Liver (tissue), 9 donors: ENCODE results near the gene PIP5K1C. TPM values are rescaled to one million over a fixed set of nuclear protein-coding genes. Genes with fewer than 3 reads are reported as not detected.
A peak's percentile ranks its signal among the peaks of the same experiment; 100 is the strongest.

Experiments used
- DNase-seq: peaks from one replicate; pipeline ENCODE4 v3.0.0-alpha.2; 2017; ENCODE audit warnings: low spot score
- H3K27ac ChIP-seq, 2 donors: one replicate each; pipeline ENCODE4 v1.7.0; 2013; ENCODE audit warnings: inconsistent platforms in 2 of 2, low read length in 2 of 2, control low read depth in 1 of 2, low read depth in 1 of 2, mild to moderate bottlenecking in 1 of 2
- H3K27me3 ChIP-seq, 4 donors: one replicate each; pipeline versions ENCODE4 v1.6.1 to v1.7.0; 2013; ENCODE audit warnings: low read length in 3 of 4, inconsistent platforms in 1 of 4, mild to moderate bottlenecking in 1 of 4, moderate library complexity in 1 of 4; ENCODE audit not compliant: control insufficient read depth in 4 of 4, insufficient read depth in 4 of 4
- H3K36me3 ChIP-seq, 4 donors: one replicate each; pipeline versions ENCODE4 v1.6.1 to v1.7.0; 2013; ENCODE audit warnings: low read length in 3 of 4, mild to moderate bottlenecking in 3 of 4, low read depth in 1 of 4, moderate library complexity in 1 of 4; ENCODE audit not compliant: control insufficient read depth in 4 of 4, insufficient read depth in 3 of 4
- H3K4me1 ChIP-seq, 4 donors: one replicate each; pipeline versions ENCODE4 v1.6.1 to v1.7.0; 2013; ENCODE audit warnings: low read length in 3 of 4, mild to moderate bottlenecking in 3 of 4, moderate library complexity in 1 of 4; ENCODE audit not compliant: control insufficient read depth in 4 of 4, insufficient read depth in 4 of 4
- H3K4me3 ChIP-seq, 3 donors: one replicate each; pipeline versions ENCODE4 v1.6.1 to v1.7.0; 2013; ENCODE audit warnings: low read length in 3 of 3, control low read depth in 1 of 3, low read depth in 1 of 3, mild to moderate bottlenecking in 1 of 3
- H3K9ac ChIP-seq, 2 donors: one replicate each; pipeline ENCODE4 v1.7.0; 2013; ENCODE audit warnings: low read length in 2 of 2, mild to moderate bottlenecking in 2 of 2, moderate library complexity in 2 of 2, control low read depth in 1 of 2, low read depth in 1 of 2
- H3K9me3 ChIP-seq, 4 donors: one replicate each; pipeline versions ENCODE4 v1.6.1 to v1.7.0; 2013; ENCODE audit warnings: low read length in 3 of 4; ENCODE audit not compliant: control insufficient read depth in 4 of 4
- EGR1 ChIP-seq, 2 donors: IDR thresholded peaks; 2 replicates each; pipeline ENCODE4 v1.6.1; 2016 to 2018; ENCODE audit warnings: antibody characterized with exemption in 2 of 2, low read depth in 2 of 2
- FOXA2 ChIP-seq: IDR thresholded peaks from 2 replicates; pipeline ENCODE4 v1.6.1; 2016; ENCODE audit warnings: antibody characterized with exemption
- GABPA ChIP-seq, 2 donors: IDR thresholded peaks in 1 of 2; conservative IDR thresholded peaks in 1 of 2; 2 replicates each; pipeline ENCODE4 v1.6.1; 2016; ENCODE audit warnings: antibody characterized with exemption in 2 of 2, mild to moderate bottlenecking in 1 of 2, moderate library complexity in 1 of 2
- HNF4A ChIP-seq, 2 donors: conservative IDR thresholded peaks; 2 replicates each; pipeline ENCODE4 v1.6.1; 2016; ENCODE audit warnings: antibody characterized with exemption in 2 of 2, mild to moderate bottlenecking in 2 of 2
- HNF4G ChIP-seq: IDR thresholded peaks from 2 replicates; pipeline ENCODE4 v1.6.1; 2016; ENCODE audit warnings: antibody characterized with exemption
- MAX ChIP-seq: IDR thresholded peaks from 2 replicates; pipeline ENCODE4 v1.6.1; 2016; ENCODE audit warnings: antibody characterized with exemption
- RXRA ChIP-seq, 2 donors: IDR thresholded peaks; 2 replicates each; pipeline ENCODE4 v1.6.1; 2017 to 2018; ENCODE audit warnings: antibody characterized with exemption in 2 of 2, mild to moderate bottlenecking in 1 of 2
- SP1 ChIP-seq: IDR thresholded peaks from 2 replicates; pipeline ENCODE4 v1.6.1; 2018; ENCODE audit warnings: antibody characterized with exemption, mild to moderate bottlenecking
- WGBS: extraction: QIAGEN DNeasy Blood & Tissue Kit; methylation state at CpG from one replicate; pipeline ENCODE4 v1.1.7; 2013; 5-methylcytosine and 5-hydroxymethylcytosine counted together
- polyA plus RNA-seq, 2 donors: library from polyadenylated mRNA; stranded (reverse) in 1 of 2; unstranded in 1 of 2; fragments of 200-250 nt in 1 of 2; fragments of >200 nt in 1 of 2; fragmentation: Nextera tagmentation in 1 of 2; extraction: Ambion mirVana in 1 of 2; gene quantifications; one replicate each; pipeline versions ENCODE4 v1.2.1 to v1.2.3, GENCODE V29; 2013 to 2015
- total RNA-seq, 2 donors: library from RNA; depleted of rRNA; stranded (reverse); fragments of >200 nt; gene quantifications; one replicate each; pipeline ENCODE4 v1.2.3, GENCODE V29; 2014
- TF ChIP-seq, protein P1 (sequence below): IDR thresholded peaks from 2 replicates; pipeline ENCODE4 v1.6.1; 2016; ENCODE audit warnings: antibody characterized with exemption, mild to moderate bottlenecking
- TF ChIP-seq, protein P2 (sequence below): fragments of 150-350 bp; IDR thresholded peaks from 2 replicates; pipeline ENCODE4 v1.5.1; 2017; ENCODE audit warnings: improper control_type of control experiment, low read depth, low read length; ENCODE audit not compliant: missing input control
- donor health status: healthy.
- donor health status: healthy.
- donor health status: healthy.
- donor health status: healthy.
- donor health status: healthy.

The PIP5K1C gene
- total and polyA plus RNA-seq, 4 donors, result 1.8 to 7.4 (median 6.0) TPM

DNA sequence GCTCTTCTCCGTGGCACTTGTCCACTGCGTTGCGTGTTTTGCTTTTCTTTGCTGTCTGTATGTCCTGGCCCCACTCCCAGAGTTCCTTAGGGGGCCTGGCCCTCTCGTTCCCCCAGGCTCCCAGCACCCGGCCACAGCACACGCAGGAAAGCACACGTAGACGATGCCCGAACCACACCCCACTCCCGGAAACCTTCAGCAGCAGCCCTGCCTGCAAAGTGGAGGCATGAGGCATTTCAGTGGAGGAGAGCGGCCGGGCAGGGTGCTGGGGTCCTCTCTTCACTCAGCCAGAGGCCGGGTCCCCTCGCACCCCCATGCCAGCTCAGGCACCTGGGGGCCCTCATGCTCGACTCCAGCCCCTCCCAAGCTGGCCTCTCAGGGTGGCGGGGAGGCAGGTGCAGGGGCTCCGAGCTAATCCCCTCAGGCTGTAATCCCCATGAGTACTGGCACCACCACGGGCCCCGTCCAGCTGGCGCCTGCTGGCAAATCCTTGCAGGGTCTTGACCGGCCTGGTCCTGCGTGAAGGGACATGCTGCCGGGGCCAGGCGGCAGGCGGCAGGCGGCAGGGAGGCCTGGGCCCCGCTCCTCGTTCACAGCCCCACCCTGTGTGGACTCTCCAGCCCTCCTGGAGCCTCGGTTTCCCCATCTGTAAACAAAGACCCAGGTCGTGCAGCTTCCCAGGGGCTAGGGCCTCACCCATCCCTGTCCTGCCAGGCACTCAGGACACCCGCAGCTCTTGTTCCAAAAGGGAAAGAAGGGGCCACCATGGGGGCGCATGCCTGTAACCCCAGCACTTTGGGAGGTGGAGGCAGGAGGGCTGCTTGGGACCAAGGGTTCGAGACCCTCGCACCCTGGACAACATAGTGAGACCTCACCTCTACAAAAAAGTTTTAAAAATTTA is 7.0 kb downstream of the PIP5K1C start:
- H3K4me1 ChIP-seq, result peaks cover 0 to 6% (median 0%) of the 10 kb centered on the region in 4 donors
- H3K9me3 ChIP-seq, result no peaks in the 10 kb centered on the region
- no peaks in the 10 kb centered on the region for H3K27me3 ChIP-seq
- no peak overlapping the region for H3K9ac ChIP-seq
- TF ChIP-seq HNF4G (no peak), RXRA (IDR thresholded peaks at IDR 0.05) (no peak), GABPA (IDR thresholded peaks at IDR 0.05 in 1 of 2, conservative IDR thresholded peaks at IDR 0.05 in 1 of 2) (no peak), HNF4A (conservative IDR thresholded peaks at IDR 0.05) (no peak)
- H3K36me3 ChIP-seq, result no peaks in the 10 kb centered on the region
- 92% methylated on average over 34 of the region's 34 CpGs for WGBS
- H3K4me3 ChIP-seq, result no peak overlapping the region
- no peak overlapping the region for H3K27ac ChIP-seq
- DNase-seq, result no peak

- no peak overlapping the region for H3K9ac ChIP-seq
- no peak overlapping the region for H3K27ac ChIP-seq
- no peaks in the 10 kb centered on the region for H3K9me3 ChIP-seq
- no peaks in the 10 kb centered on the region for H3K36me3 ChIP-seq
- H3K4me1 ChIP-seq, result peaks cover 2 to 10% (median 6%) of the 10 kb centered on the region in 4 donors
- 94% methylated on average over 25 of the region's 25 CpGs for WGBS
- no peaks in the 10 kb centered on the region for H3K27me3 ChIP-seq
- TF ChIP-seq EGR1 (IDR thresholded peaks at IDR 0.05; ENCODE audit: low read depth in 2 of 2) (no peak), SP1 (no peak), MAX (no peak), FOXA2 (no peak), RXRA (IDR thresholded peaks at IDR 0.05) (no peak), HNF4G (no peak)
- TF ChIP-seq, protein P1, sequence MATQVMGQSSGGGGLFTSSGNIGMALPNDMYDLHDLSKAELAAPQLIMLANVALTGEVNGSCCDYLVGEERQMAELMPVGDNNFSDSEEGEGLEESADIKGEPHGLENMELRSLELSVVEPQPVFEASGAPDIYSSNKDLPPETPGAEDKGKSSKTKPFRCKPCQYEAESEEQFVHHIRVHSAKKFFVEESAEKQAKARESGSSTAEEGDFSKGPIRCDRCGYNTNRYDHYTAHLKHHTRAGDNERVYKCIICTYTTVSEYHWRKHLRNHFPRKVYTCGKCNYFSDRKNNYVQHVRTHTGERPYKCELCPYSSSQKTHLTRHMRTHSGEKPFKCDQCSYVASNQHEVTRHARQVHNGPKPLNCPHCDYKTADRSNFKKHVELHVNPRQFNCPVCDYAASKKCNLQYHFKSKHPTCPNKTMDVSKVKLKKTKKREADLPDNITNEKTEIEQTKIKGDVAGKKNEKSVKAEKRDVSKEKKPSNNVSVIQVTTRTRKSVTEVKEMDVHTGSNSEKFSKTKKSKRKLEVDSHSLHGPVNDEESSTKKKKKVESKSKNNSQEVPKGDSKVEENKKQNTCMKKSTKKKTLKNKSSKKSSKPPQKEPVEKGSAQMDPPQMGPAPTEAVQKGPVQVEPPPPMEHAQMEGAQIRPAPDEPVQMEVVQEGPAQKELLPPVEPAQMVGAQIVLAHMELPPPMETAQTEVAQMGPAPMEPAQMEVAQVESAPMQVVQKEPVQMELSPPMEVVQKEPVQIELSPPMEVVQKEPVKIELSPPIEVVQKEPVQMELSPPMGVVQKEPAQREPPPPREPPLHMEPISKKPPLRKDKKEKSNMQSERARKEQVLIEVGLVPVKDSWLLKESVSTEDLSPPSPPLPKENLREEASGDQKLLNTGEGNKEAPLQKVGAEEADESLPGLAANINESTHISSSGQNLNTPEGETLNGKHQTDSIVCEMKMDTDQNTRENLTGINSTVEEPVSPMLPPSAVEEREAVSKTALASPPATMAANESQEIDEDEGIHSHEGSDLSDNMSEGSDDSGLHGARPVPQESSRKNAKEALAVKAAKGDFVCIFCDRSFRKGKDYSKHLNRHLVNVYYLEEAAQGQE, result no peak
- TF ChIP-seq, protein P2, sequence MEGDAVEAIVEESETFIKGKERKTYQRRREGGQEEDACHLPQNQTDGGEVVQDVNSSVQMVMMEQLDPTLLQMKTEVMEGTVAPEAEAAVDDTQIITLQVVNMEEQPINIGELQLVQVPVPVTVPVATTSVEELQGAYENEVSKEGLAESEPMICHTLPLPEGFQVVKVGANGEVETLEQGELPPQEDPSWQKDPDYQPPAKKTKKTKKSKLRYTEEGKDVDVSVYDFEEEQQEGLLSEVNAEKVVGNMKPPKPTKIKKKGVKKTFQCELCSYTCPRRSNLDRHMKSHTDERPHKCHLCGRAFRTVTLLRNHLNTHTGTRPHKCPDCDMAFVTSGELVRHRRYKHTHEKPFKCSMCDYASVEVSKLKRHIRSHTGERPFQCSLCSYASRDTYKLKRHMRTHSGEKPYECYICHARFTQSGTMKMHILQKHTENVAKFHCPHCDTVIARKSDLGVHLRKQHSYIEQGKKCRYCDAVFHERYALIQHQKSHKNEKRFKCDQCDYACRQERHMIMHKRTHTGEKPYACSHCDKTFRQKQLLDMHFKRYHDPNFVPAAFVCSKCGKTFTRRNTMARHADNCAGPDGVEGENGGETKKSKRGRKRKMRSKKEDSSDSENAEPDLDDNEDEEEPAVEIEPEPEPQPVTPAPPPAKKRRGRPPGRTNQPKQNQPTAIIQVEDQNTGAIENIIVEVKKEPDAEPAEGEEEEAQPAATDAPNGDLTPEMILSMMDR, result peak; percentile 35
- H3K4me3 ChIP-seq, result no peak overlapping the region
- peak; percentile 52 for DNase-seq
These were observed 7.9 kb downstream of the PIP5K1C start for GRCh38 chr19:3692141-3693024.
